Left kidney (tissue), 2 donors: ENCODE data around the gene GNAO1. TPM values are rescaled to one million over a fixed set of nuclear protein-coding genes. Genes with fewer than 3 reads are reported as not detected.

Experiments used
- DNase-seq: peaks from one replicate; pipeline ENCODE4 v3.0.0-alpha.2; 2013
- polyA plus RNA-seq: library from polyadenylated mRNA; unstranded; fragments of 120-200 nt; gene quantifications from one replicate; pipeline ENCODE4 v1.2.1, GENCODE V29; 2013; ENCODE audit not compliant: insufficient read length

GNAO1 gene
- polyA plus RNA-seq, 1 donor, result 5.7 TPM

DNA sequence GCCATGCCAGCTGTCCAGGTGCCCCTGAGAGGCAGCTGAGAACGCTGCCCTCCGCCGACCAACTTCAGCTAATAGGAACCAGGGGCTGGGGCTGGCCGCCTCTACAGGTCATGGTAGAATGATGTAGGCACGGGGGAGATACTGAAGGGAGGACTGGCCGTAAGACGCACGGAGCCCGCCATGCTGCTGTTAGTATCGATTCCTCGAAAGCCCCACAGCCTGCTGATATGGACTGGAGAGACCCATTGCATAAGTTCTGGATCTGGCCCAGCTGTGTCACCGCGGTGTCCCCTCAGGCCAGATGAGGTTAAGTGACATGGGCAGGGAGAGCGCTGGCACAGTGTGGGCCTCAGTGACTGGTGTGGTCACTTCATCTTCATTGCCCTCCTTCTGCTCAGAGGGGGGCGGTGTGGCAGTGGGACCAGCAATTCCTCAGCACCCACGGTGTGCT lies 158.4 kb downstream of the GNAO1 start:
- DNase-seq, result no peak

DNA sequence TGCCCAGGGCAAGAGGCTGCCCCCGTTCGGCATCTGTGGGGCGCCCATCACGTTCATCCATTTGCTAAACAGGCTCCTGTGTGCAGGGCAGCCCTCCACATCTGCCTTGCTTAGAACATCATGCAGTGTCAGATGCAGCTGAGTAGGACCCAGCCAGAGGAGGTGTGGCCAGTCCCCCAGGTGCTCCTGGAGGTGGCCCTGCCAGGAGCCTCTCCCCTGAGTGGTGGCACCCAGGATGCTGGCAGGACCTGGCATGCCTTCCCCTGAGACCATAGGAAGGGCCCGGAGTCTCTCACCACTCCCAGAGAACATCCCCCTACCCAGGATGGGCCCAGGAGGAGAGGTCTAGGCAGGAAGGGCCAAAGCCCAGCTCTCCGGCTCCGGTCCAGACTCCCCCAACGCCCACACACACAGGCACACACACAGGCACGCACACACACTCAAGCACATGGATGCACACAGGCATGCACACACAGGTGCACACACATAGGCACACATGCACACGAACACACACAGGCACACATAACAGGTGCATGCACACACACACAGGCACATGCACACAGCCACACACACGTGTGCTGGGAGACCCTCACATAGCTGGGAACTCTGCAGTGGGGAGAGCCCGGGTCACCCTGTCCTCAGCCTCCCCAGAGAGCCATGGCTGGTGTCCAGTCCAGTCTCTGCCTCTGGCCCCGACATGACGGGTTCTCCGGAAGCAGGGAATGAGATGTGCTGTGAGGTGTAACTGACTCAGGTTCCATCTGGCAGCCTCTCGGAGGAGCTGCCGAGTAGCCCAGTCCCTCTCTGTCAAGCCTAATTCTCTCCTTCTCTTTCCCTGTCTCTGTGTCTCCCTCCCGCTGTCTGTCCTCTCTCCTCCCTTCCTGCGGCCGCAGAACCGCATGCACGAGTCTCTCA lies 159.5 kb downstream of the GNAO1 start:
- no peak for DNase-seq

GRCh38 chr16:56351481-56351880 lies 160.2 kb downstream of the GNAO1 start:
- DNase-seq, result no peak

DNA sequence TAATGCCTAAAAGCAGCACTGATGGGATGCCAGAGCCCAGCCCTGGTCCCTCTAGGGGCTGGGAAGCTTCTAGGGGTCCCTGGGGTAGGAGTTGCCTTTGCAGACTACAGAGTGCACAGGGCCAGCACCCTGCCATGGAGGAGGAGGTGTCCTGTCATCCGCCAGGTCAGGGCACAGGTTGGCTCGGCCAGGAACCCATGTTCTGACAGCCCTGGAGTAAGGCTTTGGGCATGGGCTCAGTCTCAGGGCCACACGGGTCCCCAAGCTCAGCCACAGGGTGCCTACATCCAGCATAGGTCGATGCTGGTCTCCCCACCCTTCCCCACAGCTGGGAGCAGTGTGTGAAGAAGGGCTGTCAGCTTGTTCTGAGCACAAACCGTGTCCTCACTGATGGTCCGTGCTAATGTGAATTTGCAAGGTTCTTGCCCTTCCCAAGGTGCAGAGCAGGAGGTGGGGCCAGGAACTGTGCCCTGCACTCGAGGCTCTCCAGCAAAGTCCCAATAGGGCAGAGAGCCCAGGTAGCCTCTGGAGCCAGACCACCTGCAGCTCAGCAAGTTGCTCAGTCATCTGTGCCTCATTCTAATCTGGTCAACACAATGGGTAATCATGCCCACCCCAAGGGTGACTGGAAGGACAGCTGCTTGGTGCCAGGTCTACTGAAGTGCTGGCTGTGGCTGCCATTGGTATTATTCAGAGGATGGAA lies 161.2 kb downstream of the GNAO1 start:
- no peak for DNase-seq

DNA sequence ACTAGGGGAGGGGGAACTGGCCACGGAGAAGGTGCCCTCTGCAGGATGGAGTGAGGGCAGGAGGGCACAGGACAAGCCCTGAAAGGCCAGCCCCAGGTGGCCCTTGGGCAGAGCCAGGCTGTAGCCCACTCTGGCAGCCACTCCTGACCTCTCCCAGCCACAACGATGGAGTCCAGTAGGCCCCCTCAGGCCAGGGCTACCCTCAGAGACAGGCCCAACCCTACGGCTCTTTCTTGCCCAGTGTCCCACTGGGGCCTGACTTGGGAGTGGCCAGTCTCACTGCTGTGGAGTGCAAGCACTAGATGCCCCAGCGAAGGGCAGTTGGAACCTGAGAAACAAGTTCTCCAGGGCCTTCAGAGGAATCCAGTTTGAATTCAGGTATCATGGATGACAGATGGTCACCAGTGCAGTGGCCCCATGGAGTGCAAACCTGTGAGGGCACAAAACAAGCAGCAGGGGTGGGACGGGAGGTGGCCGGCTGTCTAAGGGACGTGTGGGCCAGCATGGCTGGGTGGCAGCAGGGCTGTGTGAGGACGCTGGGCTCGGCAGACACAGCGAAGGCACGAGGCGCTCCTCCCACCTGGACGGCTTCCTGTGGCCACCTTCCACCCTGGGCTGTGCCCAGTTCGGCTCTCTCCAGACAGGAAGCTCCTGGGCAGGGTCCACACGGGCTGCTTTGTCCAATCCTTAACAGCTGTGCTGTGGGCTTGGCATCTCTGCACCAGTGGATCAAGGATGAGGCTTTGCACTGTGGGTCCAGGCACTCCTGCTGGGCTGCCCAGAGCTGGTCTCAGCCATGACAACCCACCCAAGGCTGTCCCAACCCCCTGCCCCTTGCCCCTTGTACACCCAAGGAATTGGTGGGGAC lies 162.0 kb downstream of the GNAO1 start:
- DNase-seq, result no peak

- no peak for DNase-seq
Observed at GRCh38 chr16:56354016-56354415, 162.7 kb downstream of the GNAO1 start.

DNA sequence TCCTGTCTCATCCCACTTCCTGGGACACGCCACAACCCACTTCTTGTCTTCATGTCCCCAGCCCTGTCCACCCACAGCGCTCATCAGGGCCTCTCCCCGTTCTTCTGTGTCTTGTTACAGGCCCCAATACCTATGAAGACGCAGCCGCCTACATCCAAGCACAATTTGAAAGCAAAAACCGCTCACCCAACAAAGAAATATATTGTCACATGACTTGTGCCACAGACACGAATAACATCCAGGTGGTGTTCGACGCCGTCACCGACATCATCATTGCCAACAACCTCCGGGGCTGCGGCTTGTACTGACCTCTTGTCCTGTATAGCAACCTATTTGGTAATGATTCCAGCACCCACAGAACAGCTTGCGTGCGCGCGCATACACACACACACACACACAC lies 163.5 kb downstream of the GNAO1 start:
- DNase-seq, result no peak

GRCh38 chr16:56355221-56355620 lies 163.9 kb downstream of the GNAO1 start:
- no peak for DNase-seq

DNA sequence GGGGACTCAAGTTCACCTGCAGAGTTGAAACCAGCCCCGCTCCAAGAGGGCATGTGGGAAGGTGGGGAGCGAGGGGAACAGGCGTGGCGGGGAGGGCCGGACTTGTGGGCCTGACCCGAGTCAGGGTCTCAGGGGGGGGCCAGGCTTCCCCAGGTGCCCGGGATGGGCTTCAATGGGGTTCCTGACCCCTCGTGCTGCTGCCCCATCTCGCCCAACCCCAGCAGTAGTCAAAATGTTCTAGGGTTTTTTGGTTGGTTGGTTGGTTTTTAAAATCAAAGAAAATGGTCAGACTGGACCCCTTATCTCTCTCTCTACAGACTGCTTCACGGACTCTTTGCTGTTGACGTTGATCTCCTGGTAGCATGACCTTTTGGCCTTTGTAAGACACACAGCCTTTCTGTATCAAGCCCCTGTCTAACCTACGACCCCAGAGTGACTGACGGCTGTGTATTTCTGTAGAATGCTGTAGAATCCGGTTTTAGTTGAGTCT lies 164.5 kb downstream of the GNAO1 start:
- no peak for DNase-seq

DNA sequence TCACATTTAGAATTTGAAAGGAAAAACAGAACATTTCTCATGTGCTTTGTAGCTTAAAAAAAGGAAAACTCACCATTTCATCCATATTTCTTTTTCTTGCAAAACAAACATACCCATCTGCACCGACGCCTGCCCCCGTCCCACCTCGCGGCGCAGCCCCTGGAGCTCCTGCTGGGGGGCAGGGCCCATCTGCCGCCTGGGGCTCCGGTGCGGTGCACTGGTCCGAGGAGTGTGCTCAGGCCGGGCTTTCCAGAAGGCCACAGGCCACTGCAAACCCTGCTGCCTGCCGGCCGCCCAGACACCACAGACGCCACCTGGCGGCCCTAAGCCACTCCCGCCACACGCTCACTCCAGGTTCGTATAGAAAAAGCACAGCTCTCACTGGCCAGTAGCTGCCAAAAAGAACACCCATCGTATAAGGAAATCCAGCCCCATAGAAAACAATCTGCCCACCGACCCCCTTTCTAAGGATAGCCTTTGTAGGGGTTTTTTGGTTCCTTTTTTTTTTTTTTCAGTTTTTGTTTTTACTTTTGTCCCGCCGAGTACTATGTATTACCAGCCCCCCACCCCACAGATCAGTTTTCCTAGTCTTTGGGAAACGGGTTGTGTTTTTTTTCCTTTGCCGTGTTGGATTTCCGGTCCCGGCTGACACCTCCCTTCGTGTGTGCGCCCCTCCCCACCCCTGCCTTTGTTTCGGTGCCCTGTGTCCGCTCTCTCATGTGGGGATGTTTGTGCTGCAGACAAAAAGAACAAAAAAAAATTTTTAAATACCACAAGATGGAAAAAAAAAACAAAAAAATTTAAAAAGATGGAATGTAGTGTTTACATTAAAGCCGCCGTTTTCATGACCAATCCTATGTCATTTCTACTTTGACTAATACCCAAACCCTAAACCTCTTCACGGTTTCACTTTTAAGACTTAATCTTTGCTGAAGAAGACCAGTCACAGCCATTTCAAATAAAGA lies 165.3 kb downstream of the GNAO1 start:
- peak; percentile 84 for DNase-seq

GRCh38 chr16:56357241-56357764 lies 166.0 kb downstream of the GNAO1 start:
- no peak for DNase-seq

DNA sequence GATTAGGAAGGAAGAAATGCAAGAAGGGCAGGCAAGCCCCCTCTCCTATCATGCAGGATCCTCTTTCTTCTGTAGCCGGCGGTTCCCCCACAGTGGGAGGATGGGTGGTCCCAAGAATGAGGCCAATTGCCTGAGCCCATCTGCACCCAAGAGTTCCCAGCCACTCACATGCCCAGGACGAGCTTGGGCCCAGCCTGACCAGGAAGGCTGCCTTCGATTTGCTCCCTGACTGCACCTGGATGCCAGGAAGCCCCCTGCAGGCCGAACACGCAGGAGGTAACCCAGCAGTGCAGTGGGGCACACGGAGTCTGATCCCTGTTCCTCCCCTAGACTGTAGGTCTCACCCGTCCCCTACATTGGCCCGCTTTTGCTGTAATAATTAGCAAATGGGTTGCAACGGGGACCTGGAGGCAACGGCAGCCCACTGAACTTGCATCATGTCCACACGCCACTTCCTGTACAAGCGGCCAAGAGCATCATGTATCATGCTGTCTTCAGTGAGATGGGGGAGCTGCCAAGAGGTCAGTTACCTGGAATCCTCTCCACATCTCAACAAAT lies 166.6 kb downstream of the GNAO1 start:
- DNase-seq, result no peak

- DNase-seq, result no peak
Observed at GRCh38 chr16:56360117-56361008, 169.1 kb downstream of the GNAO1 start.

DNA sequence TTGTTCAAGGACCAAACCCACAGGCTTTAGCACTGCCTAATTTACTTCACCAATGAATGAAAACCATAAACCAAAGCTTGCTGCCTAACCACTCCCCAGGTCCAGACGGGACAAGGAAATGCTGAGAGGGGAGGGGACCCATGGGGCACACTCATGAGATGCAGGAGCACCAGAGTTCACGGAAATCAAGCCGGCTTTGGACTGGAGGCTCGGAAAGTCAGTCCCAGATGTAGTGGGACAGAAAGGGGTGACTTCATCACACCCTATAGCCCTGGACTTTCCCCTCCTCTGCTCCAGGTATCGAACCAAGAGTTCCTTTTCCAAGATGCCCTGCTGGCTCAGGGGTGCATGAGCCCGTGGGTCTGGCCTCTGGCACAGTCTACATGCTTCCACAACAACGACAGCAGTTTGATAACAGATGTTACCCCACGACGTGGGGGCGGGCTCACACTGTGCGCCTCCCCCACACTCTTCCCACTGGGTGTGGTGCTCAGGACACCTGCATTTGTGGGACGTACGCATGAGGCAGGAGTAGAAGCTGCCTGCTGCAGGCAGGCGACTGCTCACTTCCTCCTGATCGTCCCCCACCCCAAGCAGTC lies 170.9 kb downstream of the GNAO1 start:
- DNase-seq, result no peak

GRCh38 chr16:56362706-56363105 lies 171.4 kb downstream of the GNAO1 start:
- DNase-seq, result no peak

DNA sequence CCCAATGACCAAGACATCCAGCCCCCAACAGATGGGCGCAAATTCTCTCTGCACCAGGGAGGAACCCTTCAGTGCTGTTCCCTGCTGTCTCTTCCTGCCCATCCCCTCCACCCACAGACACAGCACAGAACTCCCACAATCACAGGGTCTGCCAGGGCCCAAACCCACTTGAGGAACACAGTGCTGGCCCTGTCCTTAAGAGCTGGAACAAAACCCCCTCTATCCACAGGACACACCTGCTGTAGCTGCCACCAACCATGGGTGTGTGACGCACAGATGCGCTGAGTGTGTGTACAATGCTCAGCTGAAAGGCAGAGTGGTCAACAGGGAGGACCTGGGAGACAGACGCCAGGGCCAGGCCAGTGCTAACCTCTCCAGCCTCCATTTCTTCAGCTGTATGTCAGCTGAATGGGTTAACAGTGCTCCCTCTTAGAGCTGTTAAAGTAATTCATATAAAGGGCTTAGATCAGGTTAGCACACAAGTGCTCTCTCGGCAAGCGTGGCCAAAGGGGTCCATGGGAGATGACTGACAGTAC lies 172.0 kb downstream of the GNAO1 start:
- no peak for DNase-seq

DNA sequence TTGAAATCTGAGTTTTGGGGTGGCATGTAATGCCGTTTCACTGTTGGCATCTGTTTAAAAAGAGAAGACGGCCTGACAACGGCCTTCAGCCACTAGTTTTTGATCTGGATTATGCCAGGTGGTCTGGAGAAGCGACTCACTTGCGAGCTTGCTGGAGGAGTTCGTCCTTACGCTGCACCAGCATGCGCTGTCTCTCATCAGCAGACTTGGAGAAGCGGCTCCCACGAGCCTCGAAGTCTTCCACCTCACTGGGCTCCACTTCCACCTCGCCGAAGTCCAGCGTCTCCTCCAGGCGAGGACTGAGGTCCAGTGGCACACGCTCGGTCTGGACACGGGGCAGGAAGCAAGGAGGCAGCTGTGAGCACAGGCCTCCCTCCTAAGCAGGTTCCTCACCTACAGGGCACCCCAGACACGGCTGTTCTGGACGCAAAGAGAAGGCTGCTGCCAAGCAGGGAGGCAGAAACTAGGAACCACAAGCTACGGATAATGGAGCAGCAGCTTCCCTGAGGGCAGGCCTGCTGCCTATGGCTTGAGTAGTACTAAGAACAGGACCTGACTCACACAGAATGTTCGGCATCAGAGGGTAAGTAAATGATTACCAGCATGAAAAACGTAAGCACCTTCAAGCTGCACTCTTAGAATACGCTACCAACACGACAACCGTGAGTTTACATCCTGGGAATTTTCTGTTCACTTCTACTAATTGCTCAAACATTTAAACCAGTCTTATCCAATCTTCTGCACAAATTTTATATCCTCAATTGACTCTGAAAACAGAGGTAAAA lies 172.7 kb downstream of the GNAO1 start:
- no peak for DNase-seq

DNA sequence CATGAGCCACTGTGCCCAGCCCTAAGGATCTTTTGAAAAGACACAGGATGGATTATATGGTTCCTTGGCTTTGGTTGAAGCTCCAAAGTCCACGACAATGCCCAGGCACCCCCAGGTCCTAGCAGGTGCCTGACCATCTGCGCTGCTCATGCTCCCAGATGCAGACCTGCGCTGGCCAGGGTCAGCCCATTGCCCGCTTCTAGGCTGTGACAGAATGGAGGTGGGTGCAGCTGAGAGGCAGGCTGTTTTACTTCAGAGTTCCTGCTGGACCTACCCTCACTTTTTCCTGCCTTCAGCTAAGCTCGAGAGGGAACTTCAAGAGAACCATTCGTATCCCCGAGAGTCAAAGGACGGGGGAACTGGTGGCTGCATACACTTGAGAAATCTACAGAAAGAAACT lies 173.6 kb downstream of the GNAO1 start:
- DNase-seq, result no peak
